ENCODE results near the gene PDGFB.

The PDGFB gene

GRCh38 chr22:39276440-39277141 is 31.8 kb upstream of the PDGFB start:
- DNase-seq: no peak

- DNase-seq: no peak
These were observed 31.1 kb upstream of the PDGFB start for GRCh38 chr22:39275814-39276439.

DNA sequence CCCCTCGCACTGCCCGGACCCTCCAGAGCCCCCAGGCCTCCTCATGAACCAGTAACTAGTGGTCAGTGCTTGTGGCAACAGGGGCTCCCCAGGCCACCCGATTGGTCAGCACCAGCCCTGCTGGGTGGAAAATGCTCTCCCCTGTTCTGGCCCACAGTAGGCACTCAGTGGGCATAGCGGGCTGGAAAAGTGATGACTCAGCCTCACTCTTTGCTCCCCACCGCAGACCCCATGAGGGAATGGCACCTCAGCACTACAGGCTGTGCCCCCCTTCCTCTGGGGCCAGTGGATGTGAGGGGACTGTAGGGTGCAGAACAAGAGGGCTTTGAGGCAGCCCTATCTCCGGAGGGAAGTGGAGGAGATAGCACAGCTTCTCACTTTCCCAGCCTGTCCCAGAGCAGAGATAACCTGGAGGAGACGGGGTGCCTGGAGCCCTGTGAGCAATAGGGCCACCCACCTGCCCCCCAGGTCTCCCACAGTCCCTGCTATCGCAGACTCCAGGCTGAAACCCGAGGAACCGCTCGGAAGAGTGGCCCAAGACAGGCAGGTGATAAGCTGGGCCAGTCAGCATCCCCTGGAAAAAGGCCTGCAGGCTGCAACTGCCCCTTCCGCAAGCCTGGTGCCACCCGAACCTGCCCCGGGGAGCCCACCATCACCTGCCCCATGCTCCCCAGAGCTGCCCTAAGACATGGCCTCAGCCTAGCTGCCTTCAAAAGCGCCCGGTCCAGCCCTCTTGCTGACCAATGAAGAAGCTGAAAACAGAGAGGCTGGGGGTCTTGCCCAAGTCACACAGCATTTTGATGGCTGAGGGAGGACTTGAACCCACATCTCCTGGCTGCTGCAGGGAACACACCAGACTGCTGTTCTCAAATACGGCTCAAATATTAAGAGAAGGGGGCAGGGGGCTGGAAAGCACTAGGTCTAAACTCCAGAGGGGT is 29.4 kb upstream of the PDGFB start:
- DNase-seq: no peak

DNA sequence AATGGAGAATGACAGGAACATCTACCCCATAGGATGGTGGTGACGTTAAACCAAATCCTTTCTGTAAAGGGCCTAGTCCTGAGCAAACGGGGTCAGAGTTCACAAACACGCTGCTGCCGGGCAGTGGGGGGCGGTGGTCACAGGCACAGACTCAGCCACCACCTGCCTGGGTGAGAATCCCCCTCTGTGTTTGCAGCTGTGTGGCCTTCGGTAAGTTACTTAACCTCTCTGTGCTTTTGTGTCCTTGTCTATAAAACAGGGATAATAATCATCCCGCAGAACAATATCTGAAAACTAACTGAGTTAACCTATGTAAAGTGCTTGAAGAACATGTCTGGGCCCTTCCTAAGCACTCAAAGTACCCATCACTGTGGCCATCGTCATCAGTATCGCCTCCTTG is 26.0 kb upstream of the PDGFB start:
- no peak for DNase-seq

DNA sequence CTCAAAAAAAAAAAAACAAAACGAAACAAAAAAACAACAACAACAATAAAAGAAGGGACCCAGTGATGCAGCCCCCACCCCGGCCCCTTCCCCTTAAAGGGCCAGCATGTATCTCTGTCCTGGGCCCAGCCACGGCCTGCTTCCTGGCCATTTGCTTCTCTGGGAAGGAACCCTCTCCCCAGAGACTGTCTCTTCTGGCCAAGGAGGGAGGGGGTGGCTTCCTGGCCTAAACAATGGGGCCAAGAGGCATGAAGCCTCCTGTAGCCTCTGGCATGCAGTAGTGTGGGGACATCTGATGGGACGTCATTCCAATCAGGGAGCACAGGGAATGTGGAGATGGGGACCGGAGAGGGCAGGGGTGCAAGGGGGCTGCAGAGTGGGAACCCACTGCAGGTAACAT is 25.5 kb upstream of the PDGFB start:
- DNase-seq: no peak

- DNase-seq: no peak
These were observed 24.5 kb upstream of the PDGFB start for GRCh38 chr22:39269095-39269790.

- DNase-seq: no peak
These were observed 23.9 kb upstream of the PDGFB start for GRCh38 chr22:39268645-39269044.

DNA sequence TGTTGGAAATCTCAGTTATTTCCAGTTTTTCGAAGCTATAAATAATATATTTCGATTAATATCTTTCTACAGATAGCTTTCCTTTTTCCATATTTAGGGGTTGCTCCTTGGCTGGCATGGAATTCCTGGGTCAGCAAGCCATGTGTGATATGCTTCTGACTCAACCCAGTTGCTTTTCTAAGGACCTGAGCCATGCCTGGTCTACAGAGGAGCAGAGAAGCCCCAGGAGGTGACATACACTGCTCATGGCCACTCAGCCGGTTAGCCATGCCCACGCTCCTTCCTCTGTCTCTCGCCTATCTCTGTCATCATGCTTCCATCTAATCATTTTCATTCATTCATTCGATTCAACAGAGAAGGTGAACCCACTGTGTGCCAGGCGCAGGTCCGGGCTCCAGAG is 23.2 kb upstream of the PDGFB start:
- DNase-seq: no peak

- no peak for DNase-seq
These were observed 21.7 kb upstream of the PDGFB start for GRCh38 chr22:39266398-39267030.

- no peak for DNase-seq
These were observed 20.5 kb upstream of the PDGFB start for GRCh38 chr22:39265143-39265886.

DNA sequence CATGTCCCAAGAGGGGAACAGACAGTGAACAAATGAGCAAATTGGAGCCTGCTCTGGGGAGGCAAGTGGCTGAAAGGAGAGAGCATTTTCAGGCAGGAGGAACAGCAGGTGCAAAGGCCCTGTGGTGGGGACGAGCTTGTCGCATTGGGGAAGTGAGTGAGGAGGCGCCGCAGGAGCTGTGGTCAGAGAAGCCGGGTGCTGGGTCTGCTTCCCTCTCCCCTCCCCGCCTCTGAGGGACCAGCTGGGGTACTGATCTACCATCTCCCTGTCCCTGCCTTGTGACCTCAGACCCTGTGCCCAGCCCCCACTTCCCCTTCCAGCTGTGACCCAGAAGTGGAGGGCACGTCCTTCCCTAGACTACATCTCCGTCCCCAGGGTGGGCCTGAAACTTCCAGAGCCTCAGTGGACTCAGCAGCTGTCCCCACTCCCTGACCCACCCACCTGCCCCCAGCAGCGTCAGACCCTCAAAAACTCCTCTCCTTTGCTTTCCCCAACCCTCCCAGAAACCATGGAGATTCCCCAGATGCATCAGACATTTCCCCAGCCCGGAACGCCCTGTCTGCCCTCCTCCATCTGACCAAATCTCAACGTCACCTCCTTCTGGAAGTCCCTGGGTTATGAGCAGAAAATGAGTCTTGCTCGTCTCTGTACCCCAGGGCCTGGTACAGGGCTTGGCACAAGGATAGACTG is 19.7 kb upstream of the PDGFB start:
- DNase-seq: no peak

- DNase-seq: no peak
These were observed 19.0 kb upstream of the PDGFB start for GRCh38 chr22:39263626-39264348.

- no peak for DNase-seq
These were observed 14.9 kb upstream of the PDGFB start for GRCh38 chr22:39259666-39260065.

DNA sequence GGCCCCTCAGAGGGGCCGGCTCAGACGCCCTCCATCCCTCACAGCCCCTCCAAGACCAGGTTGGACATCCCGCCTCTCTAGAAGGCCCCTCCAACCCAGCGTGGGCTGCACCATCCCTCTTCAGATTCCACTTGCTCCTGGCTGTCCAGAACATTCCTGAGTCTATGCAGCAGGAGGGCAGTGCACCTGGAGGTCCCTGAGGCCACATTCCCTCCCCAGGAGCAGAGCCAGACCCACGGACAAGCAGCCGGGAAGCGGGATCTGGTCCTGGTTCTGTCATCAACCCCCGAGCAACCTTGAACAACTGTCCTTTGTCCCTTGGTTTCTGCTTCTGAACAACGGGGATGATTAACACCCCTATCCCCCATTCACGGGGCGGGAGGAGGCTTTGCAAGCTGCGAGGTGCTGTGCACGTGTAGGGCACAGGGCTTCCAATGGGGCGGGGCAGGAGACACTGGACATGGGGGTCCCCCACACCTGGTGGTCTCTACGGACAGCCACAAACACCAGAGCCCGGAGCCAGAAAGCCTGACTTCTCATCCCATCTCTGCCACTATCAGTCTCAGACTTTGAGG is 13.2 kb upstream of the PDGFB start:
- no peak for DNase-seq

GRCh38 chr22:39256979-39257378 is 12.2 kb upstream of the PDGFB start:
- DNase-seq: no peak

DNA sequence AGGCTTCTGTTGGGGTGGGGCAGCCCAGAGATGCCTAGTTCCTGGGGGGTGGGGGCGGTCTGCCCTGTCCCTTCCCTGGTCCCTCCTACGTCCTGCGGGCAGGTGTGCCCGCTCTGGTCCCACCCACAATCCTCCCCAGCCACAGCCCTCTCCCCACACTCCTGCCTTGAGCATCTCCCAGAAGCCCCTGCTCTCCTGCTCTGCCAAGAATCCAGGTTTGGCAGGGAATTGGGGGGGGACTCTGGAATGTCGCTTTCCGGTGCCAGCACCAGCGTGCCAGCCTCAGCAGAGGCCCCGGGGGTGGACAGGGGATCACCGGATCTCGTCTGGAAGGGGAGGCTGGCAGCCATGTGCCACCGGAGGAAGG is 11.4 kb upstream of the PDGFB start:
- DNase-seq: no peak

GRCh38 chr22:39255449-39256185 is 10.8 kb upstream of the PDGFB start:
- no peak for DNase-seq

DNA sequence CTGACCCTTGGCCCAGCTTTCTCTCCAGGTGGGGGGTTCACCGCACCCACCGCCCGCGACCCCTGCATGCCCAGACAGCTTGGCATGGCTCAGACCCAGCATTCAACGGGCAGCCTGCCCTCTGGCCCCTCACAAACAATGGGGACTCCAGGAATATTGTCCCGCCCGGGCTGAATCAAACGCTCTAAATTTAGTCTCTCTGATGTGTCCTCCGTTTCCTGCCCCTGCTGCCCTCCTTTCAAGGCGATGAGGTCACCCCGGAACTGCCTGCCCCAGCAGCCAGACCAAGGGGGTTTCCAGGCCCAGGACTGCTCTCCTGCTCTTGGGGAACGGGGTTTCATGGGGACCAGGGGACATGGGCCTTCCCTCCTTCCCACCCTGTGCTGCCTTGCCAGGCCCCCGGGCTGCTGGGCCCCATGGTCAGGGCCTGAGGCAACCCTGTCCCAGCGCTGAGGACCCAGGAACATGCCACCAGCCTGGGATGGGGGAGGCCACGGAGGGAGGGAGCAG is 10.1 kb upstream of the PDGFB start:
- DNase-seq: peak; percentile 54

- DNase-seq: no peak
These were observed 9.3 kb upstream of the PDGFB start for GRCh38 chr22:39254122-39254521.
